ENCODE data around the gene USP2.
A peak's percentile ranks its signal among the peaks of the same experiment; 100 is the strongest.

The USP2 gene

DNA sequence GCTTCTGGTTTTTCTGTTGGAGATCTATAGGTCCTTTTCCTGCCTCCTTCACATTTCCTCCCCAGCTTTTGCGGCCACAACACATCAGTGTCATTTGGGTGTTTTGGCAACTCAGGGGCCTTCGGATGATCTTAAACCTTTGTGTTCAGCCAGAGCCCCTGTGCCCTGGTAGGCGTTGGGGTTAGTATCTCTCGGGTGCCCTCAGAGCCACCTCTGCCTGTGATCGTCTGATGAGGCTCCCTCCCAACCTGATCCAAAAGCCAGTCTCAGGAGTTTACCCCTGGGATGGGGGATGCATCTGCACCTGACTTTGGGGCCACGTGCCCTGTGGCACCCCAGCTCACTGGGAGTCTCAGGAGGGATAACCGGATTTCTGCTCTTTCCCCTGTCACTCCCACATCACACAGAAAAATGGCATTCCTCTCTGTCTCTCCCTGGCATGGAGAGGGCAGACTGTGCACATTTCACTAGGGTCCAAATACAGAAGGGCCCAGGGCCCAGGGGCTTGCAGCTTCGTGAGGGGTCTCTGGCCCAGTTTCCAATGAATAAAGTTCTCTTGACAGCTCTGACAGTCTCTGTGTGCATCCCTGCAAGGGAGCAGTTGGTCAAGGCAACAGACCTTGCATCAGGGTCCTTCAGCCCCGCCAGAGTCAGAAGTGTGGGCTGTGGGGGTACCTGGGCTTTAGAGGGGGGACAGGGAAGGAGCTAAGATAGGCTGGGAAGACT is 44.6 kb downstream of the USP2 start:
- DNase-seq (ENCODE audit: low read depth, low spot score): no peak
- Histone ChIP-seq H3K9me3 (ENCODE audit: low read depth, low read length) (no peaks in the 10 kb centered on the region), H3K9ac (ENCODE audit: insufficient read length) (no peak overlapping the region), H3K36me3 (ENCODE audit: insufficient read depth, low read length) (no peaks in the 10 kb centered on the region; the same call in 1 of the 2 replicates), H3K4me3 (peak overlapping the region; percentile 69), H3K27ac (peak overlapping the region; percentile 73)
- TF ChIP-seq POLR2AphosphoS5 (IDR thresholded peaks at IDR 0.05; ENCODE audit: borderline replicate concordance, low read depth, low read length) (no peak), EZH2 (IDR thresholded peaks at IDR 0.05) (no peak), FOXP2 (optimal IDR thresholded peaks at IDR 0.05; ENCODE audit: control extremely low read depth, extremely low read length, insufficient read depth) (no peak)

DNA sequence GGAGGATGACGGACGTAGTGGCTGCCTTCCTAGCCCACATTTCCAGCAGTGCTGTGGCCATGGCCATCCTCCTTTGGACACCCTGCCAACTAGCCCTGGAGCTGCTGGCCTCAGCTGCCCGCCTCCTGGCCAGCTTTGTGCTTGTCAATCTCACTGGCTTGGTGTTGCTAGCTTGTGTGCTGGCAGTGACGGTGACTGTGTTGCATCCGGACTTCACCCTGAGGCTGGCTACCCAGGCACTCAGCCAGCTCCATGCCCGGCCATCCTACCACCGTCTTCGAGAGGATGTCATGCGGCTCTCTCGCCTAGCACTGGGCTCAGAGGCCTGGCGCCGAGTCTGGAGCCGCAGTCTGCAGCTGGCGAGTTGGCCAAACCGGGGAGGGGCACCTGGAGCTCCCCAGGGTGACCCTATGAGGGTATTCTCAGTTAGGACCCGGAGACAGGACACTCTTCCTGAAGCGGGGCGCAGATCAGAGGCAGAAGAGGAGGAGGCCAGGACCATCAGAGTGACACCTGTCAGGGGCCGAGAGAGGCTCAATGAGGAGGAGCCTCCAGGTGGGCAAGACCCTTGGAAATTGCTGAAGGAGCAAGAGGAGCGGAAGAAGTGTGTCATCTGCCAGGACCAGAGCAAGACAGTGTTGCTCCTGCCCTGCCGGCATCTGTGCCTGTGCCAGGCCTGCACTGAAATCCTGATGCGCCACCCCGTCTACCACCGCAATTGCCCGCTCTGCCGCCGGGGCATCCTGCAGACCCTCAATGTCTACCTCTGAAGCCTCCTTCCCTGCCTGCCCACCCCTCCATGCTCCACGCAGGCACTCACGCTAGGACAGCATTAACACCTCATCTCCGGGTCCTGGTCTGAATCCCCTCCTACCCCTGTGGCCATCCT is 45.6 kb downstream of the USP2 start:
- Histone ChIP-seq H3K4me3 (peak overlapping the region; percentile 94), H3K27ac (no peak overlapping the region), H3K36me3 (ENCODE audit: insufficient read depth, low read length) (no peaks in the 10 kb centered on the region; the same call in 1 of the 2 replicates), H3K9me3 (ENCODE audit: low read depth, low read length) (no peaks in the 10 kb centered on the region), H3K9ac (ENCODE audit: insufficient read length) (no peak overlapping the region)
- DNase-seq (ENCODE audit: low read depth, low spot score): no peak
- no peak for TF ChIP-seq EZH2 (IDR thresholded peaks at IDR 0.05)
- TF ChIP-seq FOXP2 (optimal IDR thresholded peaks at IDR 0.05; ENCODE audit: control extremely low read depth, extremely low read length, insufficient read depth): no peak
- TF ChIP-seq POLR2AphosphoS5 (IDR thresholded peaks at IDR 0.05; ENCODE audit: borderline replicate concordance, low read depth, low read length): no peak

DNA sequence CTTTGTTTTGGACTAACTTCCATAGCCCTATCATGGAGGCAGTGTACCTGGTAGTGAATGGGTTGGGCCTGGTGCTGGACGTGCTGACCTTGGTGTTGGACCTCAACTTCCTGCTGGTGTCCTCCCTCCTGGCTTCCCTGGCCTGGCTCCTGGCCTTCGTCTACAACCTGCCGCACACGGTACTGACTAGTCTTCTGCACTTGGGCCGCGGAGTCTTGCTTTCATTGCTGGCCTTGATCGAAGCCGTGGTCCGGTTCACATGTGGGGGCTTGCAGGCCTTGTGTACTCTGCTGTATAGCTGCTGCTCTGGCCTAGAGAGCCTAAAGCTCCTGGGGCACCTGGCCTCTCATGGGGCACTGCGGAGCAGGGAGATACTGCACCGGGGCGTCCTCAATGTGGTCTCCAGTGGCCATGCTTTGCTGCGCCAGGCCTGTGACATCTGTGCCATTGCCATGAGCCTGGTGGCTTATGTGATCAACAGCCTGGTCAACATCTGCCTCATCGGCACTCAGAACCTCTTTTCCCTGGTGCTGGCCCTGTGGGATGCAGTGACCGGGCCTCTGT is 46.3 kb downstream of the USP2 start:
- Histone ChIP-seq H3K9me3 (ENCODE audit: low read depth, low read length) (no peaks in the 10 kb centered on the region), H3K36me3 (ENCODE audit: insufficient read depth, low read length) (no peaks in the 10 kb centered on the region; the same call in 1 of the 2 replicates), H3K9ac (ENCODE audit: insufficient read length) (peak overlapping the region; percentile 94), H3K4me3 (peak overlapping the region; percentile 94), H3K27ac (peak overlapping the region; percentile 67; the same call in 1 of the 2 replicates)
- DNase-seq (ENCODE audit: low read depth, low spot score): no peak
- TF ChIP-seq FOXP2 (optimal IDR thresholded peaks at IDR 0.05; ENCODE audit: control extremely low read depth, extremely low read length, insufficient read depth): no peak

DNA sequence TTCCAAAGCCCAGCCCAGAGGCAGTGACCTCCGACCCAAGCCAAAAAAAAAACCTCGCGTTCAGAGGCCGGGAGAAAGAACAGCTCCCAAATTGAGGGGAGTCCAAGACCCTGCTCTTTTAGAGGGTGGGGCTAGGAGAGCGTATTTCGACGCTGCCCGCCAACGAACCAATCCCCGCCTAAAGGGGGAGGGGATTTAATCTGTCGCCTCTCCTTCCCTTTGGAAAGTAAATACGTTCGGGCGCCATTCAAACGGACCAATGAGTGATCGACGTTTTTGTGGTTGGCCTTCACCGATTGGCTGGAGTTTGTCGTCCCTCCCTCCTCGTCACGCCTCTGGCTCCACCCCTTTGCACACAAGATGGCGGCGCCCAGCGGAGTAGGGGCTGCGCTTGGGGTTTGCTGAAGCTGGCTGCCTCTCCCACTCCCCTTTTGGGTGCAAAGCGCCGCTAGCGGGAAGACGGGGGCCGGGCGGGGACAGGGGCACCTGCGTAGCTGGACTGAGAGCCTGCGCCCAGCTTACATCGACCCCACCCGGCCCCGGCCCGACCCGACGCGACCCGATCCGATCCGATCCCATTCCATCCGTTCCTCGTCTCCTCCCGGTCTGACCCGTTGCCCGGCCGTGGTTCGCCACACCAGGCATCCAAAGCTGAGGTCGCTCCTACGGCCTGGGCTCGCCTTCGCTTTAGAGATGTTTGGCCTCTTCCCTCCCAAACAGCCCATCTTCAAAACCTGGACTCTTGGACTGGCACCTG is 47.1 kb downstream of the USP2 start, which contains the start of gene RNF26:
Gene RNF26, plus strand, starts transcription at position 354 of the 757 bp plus-strand sequence. CDS start 596 bp downstream, outside the sequence.
- H3K9me3 ChIP-seq (ENCODE audit: low read depth, low read length): no peaks in the 10 kb centered on the region
- DNase-seq (ENCODE audit: low read depth, low spot score): peak; percentile 96
- peak within 1 kb of the TSS; percentile 90 for H3K27ac ChIP-seq
- H3K36me3 ChIP-seq (ENCODE audit: insufficient read depth, low read length): no peaks in the 10 kb centered on the region; the same call in 1 of the 2 replicates
- peak within 1 kb of the TSS; percentile 94 for H3K9ac ChIP-seq (ENCODE audit: insufficient read length)
- TF ChIP-seq POLR2AphosphoS5 (IDR thresholded peaks at IDR 0.05; ENCODE audit: borderline replicate concordance, low read depth, low read length) (peak; percentile 84; the same call in 1 of the 2 replicates), EZH2 (IDR thresholded peaks at IDR 0.05) (no peak)
- H3K4me3 ChIP-seq: peak within 1 kb of the TSS; percentile 94

DNA sequence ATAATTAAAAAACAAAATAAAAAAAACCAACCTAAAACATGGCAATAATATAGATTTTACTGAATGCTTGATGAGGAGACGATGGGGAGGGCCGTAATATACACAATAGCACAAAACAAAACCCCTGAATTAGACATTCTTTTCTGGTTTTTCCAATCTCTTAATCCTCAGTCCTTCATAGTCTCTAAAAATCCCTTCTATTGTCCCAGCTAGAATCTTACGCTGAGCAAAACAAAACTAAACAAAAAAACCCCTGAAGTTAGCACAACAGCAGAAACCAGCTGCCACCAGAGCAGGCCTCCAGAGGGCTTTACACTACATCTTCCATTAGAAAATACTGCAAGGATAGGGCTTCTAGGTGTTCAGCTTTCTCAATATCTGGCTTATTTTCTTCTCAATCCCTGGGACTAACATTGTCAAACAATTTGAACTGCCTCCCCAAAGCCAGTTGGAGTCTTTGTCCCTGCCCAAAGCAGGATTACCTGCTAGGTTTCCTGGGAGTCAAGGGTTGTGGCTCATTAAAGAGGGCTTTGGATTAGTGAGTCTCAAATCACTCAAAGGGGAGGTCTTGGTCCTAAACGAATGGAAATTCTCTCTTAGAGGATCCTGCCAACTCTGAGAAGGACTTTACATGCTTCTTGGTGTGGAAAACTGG is 49.3 kb downstream of the USP2 start:
- TF ChIP-seq POLR2AphosphoS5 (IDR thresholded peaks at IDR 0.05; ENCODE audit: borderline replicate concordance, low read depth, low read length) (no peak), EZH2 (IDR thresholded peaks at IDR 0.05) (no peak), FOXP2 (optimal IDR thresholded peaks at IDR 0.05; ENCODE audit: control extremely low read depth, extremely low read length, insufficient read depth) (no peak)
- H3K4me3 ChIP-seq: no peak overlapping the region
- peak overlapping the region; percentile 32 for H3K9ac ChIP-seq (ENCODE audit: insufficient read length)
- no peak for DNase-seq (ENCODE audit: low read depth, low spot score)
- no peaks in the 10 kb centered on the region for H3K9me3 ChIP-seq (ENCODE audit: low read depth, low read length)
- no peak overlapping the region for H3K27ac ChIP-seq
- no peaks in the 10 kb centered on the region; the same call in 1 of the 2 replicates for H3K36me3 ChIP-seq (ENCODE audit: insufficient read depth, low read length)

DNA sequence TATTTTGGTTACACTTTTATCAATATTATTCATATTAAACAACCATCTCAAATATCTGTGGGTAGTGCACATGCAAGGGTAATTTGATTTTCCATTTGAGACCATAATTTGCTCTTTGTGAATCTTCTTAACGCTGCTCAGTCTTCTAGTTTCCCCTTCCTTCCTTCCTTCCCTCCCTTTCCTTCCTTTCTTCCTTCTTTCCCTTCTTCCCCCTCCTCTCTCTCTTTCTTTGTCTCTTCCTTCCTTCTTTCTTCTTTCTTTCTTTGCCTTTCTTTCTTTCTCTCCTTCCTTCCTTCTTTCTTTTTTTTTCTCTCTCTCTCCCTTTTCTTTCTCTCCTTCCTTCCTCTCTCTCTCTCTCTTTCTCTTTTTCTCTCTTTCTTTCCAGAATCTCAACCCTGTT is 51.3 kb downstream of the USP2 start:
- H3K27ac ChIP-seq: no peak overlapping the region
- H3K9ac ChIP-seq (ENCODE audit: insufficient read length): no peak overlapping the region
- no peak for TF ChIP-seq POLR2AphosphoS5 (IDR thresholded peaks at IDR 0.05; ENCODE audit: borderline replicate concordance, low read depth, low read length)
- no peak for TF ChIP-seq EZH2 (IDR thresholded peaks at IDR 0.05)
- no peak for TF ChIP-seq FOXP2 (optimal IDR thresholded peaks at IDR 0.05; ENCODE audit: control extremely low read depth, extremely low read length, insufficient read depth)
- no peaks in the 10 kb centered on the region for H3K9me3 ChIP-seq (ENCODE audit: low read depth, low read length)
- no peak for DNase-seq (ENCODE audit: low read depth, low spot score)
- H3K4me3 ChIP-seq: no peak overlapping the region
- H3K36me3 ChIP-seq (ENCODE audit: insufficient read depth, low read length): no peaks in the 10 kb centered on the region

DNA sequence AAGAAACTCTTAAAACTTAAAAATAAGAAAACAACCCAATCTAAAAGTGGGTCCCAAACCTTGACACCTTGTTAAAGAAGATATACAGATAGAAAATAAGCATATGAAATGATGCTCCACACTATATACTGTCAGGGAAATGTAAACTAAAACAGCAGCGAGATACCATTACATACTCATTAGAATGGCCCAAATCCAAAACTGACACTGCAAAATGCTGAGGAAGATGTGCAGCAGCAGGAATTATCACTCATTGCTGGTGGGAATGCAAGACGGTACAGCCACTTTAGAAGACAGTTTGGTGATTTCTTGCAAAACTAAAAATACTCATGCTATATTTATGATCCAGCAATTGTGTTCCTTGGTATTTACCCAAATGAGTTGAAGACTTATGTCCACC is 52.2 kb downstream of the USP2 start:
- Histone ChIP-seq H3K9ac (ENCODE audit: insufficient read length) (no peak overlapping the region), H3K4me3 (no peak overlapping the region), H3K9me3 (ENCODE audit: low read depth, low read length) (no peaks in the 10 kb centered on the region), H3K27ac (no peak overlapping the region), H3K36me3 (ENCODE audit: insufficient read depth, low read length) (no peaks in the 10 kb centered on the region)
- no peak for DNase-seq (ENCODE audit: low read depth, low spot score)
- TF ChIP-seq POLR2AphosphoS5 (IDR thresholded peaks at IDR 0.05; ENCODE audit: borderline replicate concordance, low read depth, low read length) (no peak), EZH2 (IDR thresholded peaks at IDR 0.05) (no peak), FOXP2 (optimal IDR thresholded peaks at IDR 0.05; ENCODE audit: control extremely low read depth, extremely low read length, insufficient read depth) (no peak)

Measured in SK-N-MC (cell line).